GM12891 (cell line): ENCODE data around the gene ADGRV1.
"Not testable (repeated sequence)": the region's sequence is repeated elsewhere in the genome, so short reads cannot be mapped to it uniquely, and the experiment has no call there.

Source experiments
- POLR2A ChIP-seq: IDR thresholded peaks from 2 replicates; pipeline ENCODE4 v1.6.1; 2011; ENCODE audit warnings: low read depth, low read length, control low read depth
- POLR2AphosphoS5 ChIP-seq: IDR thresholded peaks from 2 replicates; pipeline ENCODE4 v1.6.1; 2011; ENCODE audit warnings: low read depth, low read length, control low read depth

DNA sequence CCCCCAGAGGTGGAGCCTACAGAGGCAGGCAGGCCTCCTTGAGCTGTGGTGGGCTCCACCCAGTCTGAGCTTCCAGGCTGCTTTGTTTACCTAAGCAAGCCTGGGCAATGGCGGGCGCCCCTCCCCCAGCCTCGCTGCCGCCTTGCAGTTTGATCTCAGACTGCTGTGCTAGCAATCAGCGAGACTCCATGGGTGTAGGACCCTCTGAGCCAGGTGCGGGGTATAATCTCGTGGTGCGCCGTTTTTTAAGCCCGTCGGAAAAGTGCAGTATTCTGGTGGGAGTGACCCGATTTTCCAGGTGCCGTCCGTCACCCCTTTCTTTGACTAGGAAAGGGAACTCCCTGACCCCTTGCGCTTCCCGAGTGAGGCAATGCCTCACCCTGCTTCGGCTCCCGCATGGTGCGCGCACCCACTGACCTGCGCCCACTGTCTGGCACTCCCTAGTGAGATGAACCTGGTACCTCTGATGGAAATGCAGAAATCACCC lies 109.5 kb downstream of the ADGRV1 start:
- not testable (repeated sequence) for TF ChIP-seq POLR2AphosphoS5, POLR2A
